Tibial artery (tissue), 4 donors: Measurements from ENCODE around the gene CLNS1A.
"Not testable (repeated sequence)": the region's sequence is repeated elsewhere in the genome, so short reads cannot be mapped to it uniquely, and the experiment has no call there.

Experiments used
- DNase-seq, 2 donors: peaks; one replicate each; pipeline ENCODE4 v3.0.0-alpha.2; 2019
- H3K27ac ChIP-seq, 2 donors: fragments of 200-600 bp; sonication (generic) in 1 of 2; 1 replicate in 1 of 2; 2 replicates in 1 of 2; pipeline ENCODE4 v1.5.1; 2018 to 2019; ENCODE audit warnings: mild to moderate bottlenecking in 1 of 2
- H3K27me3 ChIP-seq, 2 donors: fragments of 200-600 bp; sonication (generic) in 1 of 2; one replicate each; pipeline versions ENCODE4 v1.5.1 to v1.6.0; 2016 to 2019
- H3K36me3 ChIP-seq, 3 donors: fragments of 200-600 bp; sonication (generic) in 2 of 3; one replicate each; pipeline ENCODE4 v1.5.1; 2016 to 2019; ENCODE audit warnings: mild to moderate bottlenecking in 2 of 3
- H3K4me1 ChIP-seq, 4 donors: fragments of 200-600 bp; sonication (generic) in 2 of 4; 1 replicate in 3 of 4; 2 replicates in 1 of 4; pipeline ENCODE4 v1.5.1; 2016 to 2019
- H3K4me3 ChIP-seq, 2 donors: fragments of 200-600 bp; sonication (generic) in 1 of 2; 1 replicate in 1 of 2; 2 replicates in 1 of 2; pipeline ENCODE4 v1.5.1; 2018 to 2019; ENCODE audit warnings: mild to moderate bottlenecking in 2 of 2
- H3K9me3 ChIP-seq, 3 donors: fragments of 200-600 bp; sonication (generic) in 1 of 3; one replicate each; pipeline ENCODE4 v1.5.1; 2016 to 2019
- intact Hi-C: fragments of 100-400 bp; cut with DNase I; formaldehyde crosslinking; loops from one replicate; pipeline ENCODE4 v1.15.0; 2023; ENCODE audit warnings: low total_unique reads
- TF ChIP-seq, protein P1 (sequence below), 2 experiments: fragments of 200-600 bp in 1 of 2; fragments of 450-650 bp in 1 of 2; IDR thresholded peaks; one replicate each; pipeline ENCODE4 v1.5.1; 2017 to 2019; ENCODE audit warnings: antibody characterized with exemption in 2 of 2, mild to moderate bottlenecking in 1 of 2, moderate library complexity in 1 of 2

Gene CLNS1A

DNA sequence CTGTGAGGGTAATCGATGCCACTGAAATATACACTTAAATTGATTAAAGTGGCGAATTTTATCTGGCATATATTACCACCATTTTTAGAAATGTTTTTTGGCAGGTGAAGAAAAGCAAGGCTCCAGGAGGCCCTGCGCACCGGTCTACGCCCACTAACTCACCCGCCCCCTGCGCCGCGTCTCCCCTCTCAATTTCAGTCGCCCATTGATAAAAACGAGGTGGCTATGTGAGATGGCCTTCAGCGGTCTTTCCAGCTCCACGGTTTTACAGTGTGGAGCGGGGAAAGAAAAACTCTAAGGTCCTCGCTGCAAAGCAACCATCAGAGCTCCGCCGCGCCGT lies 48.4 kb downstream of the CLNS1A start:
- peak overlapping the region; percentile 68 to 86 for H3K4me3 ChIP-seq
- intact Hi-C loops, result no loop called here
- H3K27ac ChIP-seq, result peak overlapping the region; percentile 77 to 79
- peaks cover 0 to 17% (median 9%) of the 10 kb centered on the region in 4 donors for H3K4me1 ChIP-seq
- no peaks in the 10 kb centered on the region for H3K27me3 ChIP-seq
- TF ChIP-seq, protein P1, sequence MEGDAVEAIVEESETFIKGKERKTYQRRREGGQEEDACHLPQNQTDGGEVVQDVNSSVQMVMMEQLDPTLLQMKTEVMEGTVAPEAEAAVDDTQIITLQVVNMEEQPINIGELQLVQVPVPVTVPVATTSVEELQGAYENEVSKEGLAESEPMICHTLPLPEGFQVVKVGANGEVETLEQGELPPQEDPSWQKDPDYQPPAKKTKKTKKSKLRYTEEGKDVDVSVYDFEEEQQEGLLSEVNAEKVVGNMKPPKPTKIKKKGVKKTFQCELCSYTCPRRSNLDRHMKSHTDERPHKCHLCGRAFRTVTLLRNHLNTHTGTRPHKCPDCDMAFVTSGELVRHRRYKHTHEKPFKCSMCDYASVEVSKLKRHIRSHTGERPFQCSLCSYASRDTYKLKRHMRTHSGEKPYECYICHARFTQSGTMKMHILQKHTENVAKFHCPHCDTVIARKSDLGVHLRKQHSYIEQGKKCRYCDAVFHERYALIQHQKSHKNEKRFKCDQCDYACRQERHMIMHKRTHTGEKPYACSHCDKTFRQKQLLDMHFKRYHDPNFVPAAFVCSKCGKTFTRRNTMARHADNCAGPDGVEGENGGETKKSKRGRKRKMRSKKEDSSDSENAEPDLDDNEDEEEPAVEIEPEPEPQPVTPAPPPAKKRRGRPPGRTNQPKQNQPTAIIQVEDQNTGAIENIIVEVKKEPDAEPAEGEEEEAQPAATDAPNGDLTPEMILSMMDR (IDR thresholded peaks at IDR 0.05), result no peak
- no peaks in the 10 kb centered on the region for H3K9me3 ChIP-seq
- H3K36me3 ChIP-seq, result no peaks in the 10 kb centered on the region
- no peak for DNase-seq

DNA sequence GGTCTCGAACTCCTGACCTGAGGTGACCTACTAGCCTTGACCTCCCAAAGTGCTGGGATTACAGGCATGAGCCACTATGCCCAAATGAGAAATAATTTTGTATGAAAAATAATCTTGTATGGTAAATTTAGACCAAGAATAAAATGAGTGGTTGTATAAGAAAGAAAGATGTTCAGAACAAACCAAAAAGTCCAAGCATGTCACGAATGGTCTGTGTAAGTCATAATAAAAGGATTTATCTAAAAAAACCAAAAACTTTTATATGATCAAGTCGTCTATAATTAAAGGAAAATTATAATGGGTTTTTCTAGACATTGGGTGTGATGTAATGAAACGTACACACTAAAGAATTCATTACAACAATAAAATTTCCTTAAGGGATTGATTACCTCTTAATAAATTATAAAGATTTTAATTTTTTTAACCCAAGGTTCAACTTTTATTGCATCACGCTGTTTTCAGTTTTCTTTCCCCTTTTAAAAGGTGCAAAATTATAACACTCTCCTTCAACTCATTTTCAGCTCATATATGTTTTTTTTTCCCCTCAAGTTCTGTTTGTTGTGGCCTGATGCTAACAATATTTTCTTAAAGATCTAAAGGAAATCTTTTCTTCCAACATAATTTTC lies 56.8 kb downstream of the CLNS1A start:
- H3K9me3 ChIP-seq, result no peaks in the 10 kb centered on the region
- no peak overlapping the region for H3K4me3 ChIP-seq
- intact Hi-C loops, result no loop called here
- no peaks in the 10 kb centered on the region for H3K4me1 ChIP-seq
- H3K36me3 ChIP-seq, result no peaks in the 10 kb centered on the region
- no peak for DNase-seq
- H3K27me3 ChIP-seq, result no peaks in the 10 kb centered on the region
- H3K27ac ChIP-seq, result no peak overlapping the region
- TF ChIP-seq, protein P1 (IDR thresholded peaks at IDR 0.05), result no peak

DNA sequence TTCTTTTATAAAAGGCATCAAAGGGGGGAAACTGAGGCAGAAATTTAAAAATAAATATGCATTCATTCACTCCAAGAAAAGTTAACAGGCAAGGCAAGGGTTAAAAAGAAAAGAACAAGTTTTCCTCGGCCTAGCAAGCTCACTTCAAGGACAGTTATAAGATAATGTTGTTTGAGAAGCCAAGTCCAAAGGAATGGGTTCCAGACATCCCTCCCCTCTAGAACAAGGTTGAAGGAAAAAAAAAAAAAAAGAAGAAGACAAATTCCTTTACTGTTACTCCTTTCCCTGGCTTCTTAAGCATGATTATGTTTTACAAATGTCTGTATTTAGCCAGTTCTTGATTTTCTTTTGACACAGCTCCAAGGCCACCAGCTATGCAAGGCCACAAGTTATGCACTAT lies 62.2 kb downstream of the CLNS1A start:
- intact Hi-C loops, result not testable (repeated sequence)

DNA sequence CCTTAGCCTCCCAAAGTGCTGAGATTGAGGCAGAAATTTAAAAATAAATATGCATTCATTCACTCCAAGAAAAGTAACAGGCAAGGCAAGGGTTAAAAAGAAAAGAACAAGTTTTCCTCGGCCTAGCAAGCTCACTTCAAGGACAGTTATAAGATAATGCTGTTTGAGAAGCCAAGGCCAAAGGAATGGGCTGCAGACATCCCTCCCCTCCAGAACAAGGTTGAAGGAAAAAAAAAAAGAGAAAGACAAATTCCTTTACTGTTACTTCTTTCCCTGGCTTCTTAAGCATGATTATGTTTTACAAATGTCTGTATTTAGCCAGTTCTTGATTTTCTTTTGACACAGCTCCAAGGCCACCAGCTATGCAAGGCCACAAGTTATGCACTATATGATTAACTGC lies 66.7 kb downstream of the CLNS1A start:
- H3K36me3 ChIP-seq, H3K4me1 ChIP-seq, intact Hi-C loops, H3K4me3 ChIP-seq, H3K27ac ChIP-seq, H3K9me3 ChIP-seq, DNase-seq, H3K27me3 ChIP-seq: not testable (repeated sequence)

More for the DNA sequence above, 62.2 kb downstream of the CLNS1A start:
- not testable (repeated sequence) for H3K27ac ChIP-seq, H3K27me3 ChIP-seq, H3K36me3 ChIP-seq, H3K4me3 ChIP-seq, H3K4me1 ChIP-seq, DNase-seq, H3K9me3 ChIP-seq

DNA sequence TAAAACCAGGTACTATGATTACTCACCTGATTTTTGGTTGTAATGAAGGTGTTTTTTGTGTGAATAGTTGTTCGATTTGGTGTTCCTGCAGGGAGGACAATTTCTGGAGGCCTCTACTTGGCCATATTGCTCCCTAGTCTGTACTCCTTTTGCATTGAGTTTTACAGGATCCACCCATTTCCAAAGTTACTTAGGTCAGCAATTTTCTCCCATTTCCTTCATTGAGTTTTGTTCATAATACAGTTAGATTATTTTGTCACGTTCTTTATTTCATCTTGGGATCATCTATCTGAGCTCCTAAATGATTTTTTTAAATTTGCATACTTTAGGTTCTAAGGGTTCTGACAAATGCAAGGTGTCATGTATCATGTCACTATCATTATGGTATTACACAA lies 67.9 kb downstream of the CLNS1A start:
- H3K27ac ChIP-seq, result no peak overlapping the region
- DNase-seq, result no peak
- peaks cover 0 to 7% of the 10 kb centered on the region in 2 donors for H3K27me3 ChIP-seq
- no peaks in the 10 kb centered on the region for H3K9me3 ChIP-seq
- TF ChIP-seq, protein P1 (IDR thresholded peaks at IDR 0.05), result no peak
- no peaks in the 10 kb centered on the region for H3K36me3 ChIP-seq
- no peak overlapping the region for H3K4me3 ChIP-seq
- no peaks in the 10 kb centered on the region for H3K4me1 ChIP-seq
- intact Hi-C loops, result no loop called here

DNA sequence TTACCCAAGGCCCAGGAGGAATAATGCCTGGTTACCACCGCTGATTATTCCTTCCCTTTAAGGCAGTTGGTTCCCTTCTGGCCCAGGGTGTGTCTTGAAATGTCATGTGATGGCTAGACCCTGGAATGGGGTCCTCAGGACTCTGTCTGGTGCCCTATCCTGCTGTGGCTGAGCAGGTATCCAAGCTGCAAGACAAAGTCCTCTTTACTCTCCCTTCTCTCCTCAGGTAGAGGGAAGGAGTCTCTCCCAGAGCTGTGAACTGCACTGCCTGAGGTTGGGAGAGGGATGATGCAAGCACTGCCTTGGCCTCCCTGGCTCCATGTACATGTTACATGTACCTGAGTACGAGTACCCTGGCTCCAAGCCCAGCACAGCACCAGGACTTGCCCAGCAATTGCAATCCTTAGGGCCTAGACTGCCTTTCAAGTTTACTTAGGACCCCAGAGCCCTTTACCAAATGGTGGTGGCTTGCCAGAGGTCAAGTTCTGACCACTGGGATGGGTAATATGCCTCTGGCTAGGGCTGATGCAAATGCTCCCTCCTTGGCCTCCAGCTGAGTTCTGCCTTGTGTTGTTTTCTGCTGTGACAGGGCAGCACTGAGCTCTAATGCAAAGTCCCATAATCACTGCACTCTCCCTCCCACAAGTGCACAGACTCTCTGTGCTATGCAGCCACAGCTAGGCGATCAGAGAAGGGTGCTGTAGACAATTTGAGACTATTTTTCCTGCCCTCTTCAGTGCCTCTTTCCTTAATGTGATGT lies 68.5 kb downstream of the CLNS1A start:
- H3K36me3 ChIP-seq, result no peaks in the 10 kb centered on the region
- DNase-seq, result no peak
- intact Hi-C loops, result no loop called here

More for the DNA sequence above, 68.5 kb downstream of the CLNS1A start:
- TF ChIP-seq, protein P1 (IDR thresholded peaks at IDR 0.05), result no peak
- Histone ChIP-seq H3K4me3 (no peak overlapping the region), H3K27ac (no peak overlapping the region), H3K4me1 (no peaks in the 10 kb centered on the region), H3K9me3 (no peaks in the 10 kb centered on the region), H3K27me3 (peaks cover 0 to 7% of the 10 kb centered on the region in 2 donors)
